ENCODE results near the gene MRPL22. TPM values are rescaled to one million over a fixed set of nuclear protein-coding genes. Genes with fewer than 3 reads are reported as not detected.
A peak's percentile ranks its signal among the peaks of the same experiment; 100 is the strongest.

MRPL22 gene
- total and polyA plus RNA-seq, 4 donors = 12.5 to 57.3 (median 20.9) TPM

DNA sequence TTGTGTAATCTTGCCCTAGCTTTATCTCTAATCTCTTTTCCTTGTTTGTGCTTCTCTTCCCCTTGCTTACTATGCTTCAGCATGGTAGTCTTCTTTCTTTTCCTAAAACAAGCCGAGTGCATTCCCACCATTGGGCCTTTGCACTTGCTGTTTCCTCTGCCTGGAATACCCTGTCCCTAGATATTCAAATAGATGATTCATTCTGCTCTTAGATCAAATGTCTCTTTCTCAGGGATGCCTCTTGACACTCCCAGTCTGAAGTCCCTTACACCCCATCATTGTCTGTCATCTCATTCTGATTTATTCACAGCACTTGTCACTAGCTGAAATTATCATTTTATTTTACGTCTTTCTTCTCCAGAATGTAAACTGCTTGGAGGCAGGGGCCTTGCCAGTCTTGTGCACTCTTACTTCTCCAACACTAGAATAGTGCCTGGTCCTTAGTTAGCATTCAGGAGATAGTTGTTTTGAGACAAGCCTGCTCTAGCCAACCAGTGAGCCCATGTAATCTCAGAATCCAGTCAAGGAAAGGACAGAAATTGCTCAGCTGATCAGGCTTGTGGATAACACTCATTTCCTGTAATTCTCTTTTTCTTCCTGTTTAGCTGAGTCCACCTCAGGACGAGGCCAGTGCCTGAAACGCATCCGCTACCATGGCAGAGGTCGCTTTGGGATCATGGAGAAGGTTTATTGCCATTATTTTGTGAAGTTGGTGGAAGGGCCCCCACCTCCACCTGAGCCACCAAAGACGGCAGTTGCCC, 25.4 kb downstream of the MRPL22 start:
- no peaks in the 10 kb centered on the region for H3K4me1 ChIP-seq (ENCODE audit: control insufficient read depth in 4 of 4, insufficient read depth in 4 of 4, low read length in 3 of 4)
- no peak for DNase-seq (ENCODE audit: low spot score)
- H3K36me3 ChIP-seq (ENCODE audit: control insufficient read depth in 4 of 4, insufficient read depth in 3 of 4, low read depth in 1 of 4, low read length in 3 of 4) = peaks cover 0 to 26% (median 20%) of the 10 kb centered on the region in 4 donors
- no peaks in the 10 kb centered on the region for H3K9me3 ChIP-seq (ENCODE audit: control insufficient read depth in 4 of 4, low read length in 3 of 4)
- no peak overlapping the region for H3K4me3 ChIP-seq (ENCODE audit: low read depth in 1 of 3, low read length in 3 of 3)
- WGBS = 89% methylated on average over 7 of the region's 7 CpGs
- no peak overlapping the region for H3K9ac ChIP-seq (ENCODE audit: low read depth in 1 of 2, low read length in 2 of 2)
- H3K27me3 ChIP-seq (ENCODE audit: control insufficient read depth in 4 of 4, insufficient read depth in 4 of 4, low read length in 3 of 4) = no peaks in the 10 kb centered on the region
- H3K27ac ChIP-seq (ENCODE audit: low read depth in 1 of 2, low read length in 2 of 2) = no peak overlapping the region
- TF ChIP-seq NR2F2 (IDR thresholded peaks at IDR 0.05) (peak; percentile 65), TAF1 (conservative IDR thresholded peaks at IDR 0.05) (no peak), GABPA (IDR thresholded peaks at IDR 0.05 in 1 of 2, conservative IDR thresholded peaks at IDR 0.05 in 1 of 2) (no peak)
- TF ChIP-seq, protein P1, sequence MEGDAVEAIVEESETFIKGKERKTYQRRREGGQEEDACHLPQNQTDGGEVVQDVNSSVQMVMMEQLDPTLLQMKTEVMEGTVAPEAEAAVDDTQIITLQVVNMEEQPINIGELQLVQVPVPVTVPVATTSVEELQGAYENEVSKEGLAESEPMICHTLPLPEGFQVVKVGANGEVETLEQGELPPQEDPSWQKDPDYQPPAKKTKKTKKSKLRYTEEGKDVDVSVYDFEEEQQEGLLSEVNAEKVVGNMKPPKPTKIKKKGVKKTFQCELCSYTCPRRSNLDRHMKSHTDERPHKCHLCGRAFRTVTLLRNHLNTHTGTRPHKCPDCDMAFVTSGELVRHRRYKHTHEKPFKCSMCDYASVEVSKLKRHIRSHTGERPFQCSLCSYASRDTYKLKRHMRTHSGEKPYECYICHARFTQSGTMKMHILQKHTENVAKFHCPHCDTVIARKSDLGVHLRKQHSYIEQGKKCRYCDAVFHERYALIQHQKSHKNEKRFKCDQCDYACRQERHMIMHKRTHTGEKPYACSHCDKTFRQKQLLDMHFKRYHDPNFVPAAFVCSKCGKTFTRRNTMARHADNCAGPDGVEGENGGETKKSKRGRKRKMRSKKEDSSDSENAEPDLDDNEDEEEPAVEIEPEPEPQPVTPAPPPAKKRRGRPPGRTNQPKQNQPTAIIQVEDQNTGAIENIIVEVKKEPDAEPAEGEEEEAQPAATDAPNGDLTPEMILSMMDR (IDR thresholded peaks at IDR 0.05; ENCODE audit: low read depth, low read length, missing input control) = no peak

DNA sequence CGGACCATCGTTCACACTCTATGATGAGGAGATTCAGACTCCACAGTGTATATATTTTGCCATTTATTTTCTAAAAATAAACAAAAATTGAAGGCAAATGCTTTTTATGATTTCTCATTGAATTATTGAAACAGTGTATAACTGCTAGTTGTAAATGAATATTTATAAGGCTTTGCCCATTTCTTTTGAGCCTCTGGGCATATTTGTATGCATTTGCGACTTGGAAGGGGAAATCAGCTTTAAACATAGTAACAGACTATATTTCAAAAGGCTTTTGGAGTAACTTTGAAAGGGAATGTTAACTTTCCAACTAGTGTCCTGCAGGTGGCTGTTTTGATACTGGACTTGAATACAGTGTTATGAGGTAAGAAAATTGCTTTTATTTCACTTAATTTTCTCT, 26.0 kb downstream of the MRPL22 start:
- no peak for DNase-seq (ENCODE audit: low spot score)
- Histone ChIP-seq H3K9me3 (ENCODE audit: control insufficient read depth in 4 of 4, low read length in 3 of 4) (no peaks in the 10 kb centered on the region), H3K4me3 (ENCODE audit: low read depth in 1 of 3, low read length in 3 of 3) (no peak overlapping the region), H3K27me3 (ENCODE audit: control insufficient read depth in 4 of 4, insufficient read depth in 4 of 4, low read length in 3 of 4) (no peaks in the 10 kb centered on the region), H3K27ac (ENCODE audit: low read depth in 1 of 2, low read length in 2 of 2) (no peak overlapping the region), H3K9ac (ENCODE audit: low read depth in 1 of 2, low read length in 2 of 2) (no peak overlapping the region), H3K4me1 (ENCODE audit: control insufficient read depth in 4 of 4, insufficient read depth in 4 of 4, low read length in 3 of 4) (no peaks in the 10 kb centered on the region), H3K36me3 (ENCODE audit: control insufficient read depth in 4 of 4, insufficient read depth in 3 of 4, low read depth in 1 of 4, low read length in 3 of 4) (peaks cover 0 to 23% (median 16%) of the 10 kb centered on the region in 4 donors)
- 90% methylated on average over 3 of the region's 3 CpGs for WGBS
- TF ChIP-seq, protein P2, sequence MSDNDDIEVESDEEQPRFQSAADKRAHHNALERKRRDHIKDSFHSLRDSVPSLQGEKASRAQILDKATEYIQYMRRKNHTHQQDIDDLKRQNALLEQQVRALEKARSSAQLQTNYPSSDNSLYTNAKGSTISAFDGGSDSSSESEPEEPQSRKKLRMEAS (IDR thresholded peaks at IDR 0.05) = no peak
- no peak for TF ChIP-seq HNF4A (conservative IDR thresholded peaks at IDR 0.05)
- TF ChIP-seq SP1 (IDR thresholded peaks at IDR 0.05) = no peak
- no peak for TF ChIP-seq FOXA2 (IDR thresholded peaks at IDR 0.05)
- TF ChIP-seq EGR1 (IDR thresholded peaks at IDR 0.05; ENCODE audit: low read depth in 2 of 2) = no peak
- TF ChIP-seq RXRA (IDR thresholded peaks at IDR 0.05) = no peak
- TF ChIP-seq, protein P3, sequence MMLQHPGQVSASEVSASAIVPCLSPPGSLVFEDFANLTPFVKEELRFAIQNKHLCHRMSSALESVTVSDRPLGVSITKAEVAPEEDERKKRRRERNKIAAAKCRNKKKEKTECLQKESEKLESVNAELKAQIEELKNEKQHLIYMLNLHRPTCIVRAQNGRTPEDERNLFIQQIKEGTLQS (IDR thresholded peaks at IDR 0.05) = no peak
- no peak for TF ChIP-seq HNF4G (IDR thresholded peaks at IDR 0.05)
- no peak for TF ChIP-seq FOXA1 (IDR thresholded peaks at IDR 0.05)
- no peak for TF ChIP-seq RAD21 (IDR thresholded peaks at IDR 0.05)
- no peak for TF ChIP-seq TAF1 (conservative IDR thresholded peaks at IDR 0.05)
- TF ChIP-seq, protein P4, sequence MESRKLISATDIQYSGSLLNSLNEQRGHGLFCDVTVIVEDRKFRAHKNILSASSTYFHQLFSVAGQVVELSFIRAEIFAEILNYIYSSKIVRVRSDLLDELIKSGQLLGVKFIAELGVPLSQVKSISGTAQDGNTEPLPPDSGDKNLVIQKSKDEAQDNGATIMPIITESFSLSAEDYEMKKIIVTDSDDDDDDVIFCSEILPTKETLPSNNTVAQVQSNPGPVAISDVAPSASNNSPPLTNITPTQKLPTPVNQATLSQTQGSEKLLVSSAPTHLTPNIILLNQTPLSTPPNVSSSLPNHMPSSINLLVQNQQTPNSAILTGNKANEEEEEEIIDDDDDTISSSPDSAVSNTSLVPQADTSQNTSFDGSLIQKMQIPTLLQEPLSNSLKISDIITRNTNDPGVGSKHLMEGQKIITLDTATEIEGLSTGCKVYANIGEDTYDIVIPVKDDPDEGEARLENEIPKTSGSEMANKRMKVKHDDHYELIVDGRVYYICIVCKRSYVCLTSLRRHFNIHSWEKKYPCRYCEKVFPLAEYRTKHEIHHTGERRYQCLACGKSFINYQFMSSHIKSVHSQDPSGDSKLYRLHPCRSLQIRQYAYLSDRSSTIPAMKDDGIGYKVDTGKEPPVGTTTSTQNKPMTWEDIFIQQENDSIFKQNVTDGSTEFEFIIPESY (IDR thresholded peaks at IDR 0.05) = no peak
- TF ChIP-seq, protein P1 (IDR thresholded peaks at IDR 0.05; ENCODE audit: low read depth, low read length, missing input control) = no peak
- no peak for TF ChIP-seq NR2F2 (IDR thresholded peaks at IDR 0.05)
- TF ChIP-seq GABPA (IDR thresholded peaks at IDR 0.05 in 1 of 2, conservative IDR thresholded peaks at IDR 0.05 in 1 of 2) = no peak
- TF ChIP-seq, protein P5, sequence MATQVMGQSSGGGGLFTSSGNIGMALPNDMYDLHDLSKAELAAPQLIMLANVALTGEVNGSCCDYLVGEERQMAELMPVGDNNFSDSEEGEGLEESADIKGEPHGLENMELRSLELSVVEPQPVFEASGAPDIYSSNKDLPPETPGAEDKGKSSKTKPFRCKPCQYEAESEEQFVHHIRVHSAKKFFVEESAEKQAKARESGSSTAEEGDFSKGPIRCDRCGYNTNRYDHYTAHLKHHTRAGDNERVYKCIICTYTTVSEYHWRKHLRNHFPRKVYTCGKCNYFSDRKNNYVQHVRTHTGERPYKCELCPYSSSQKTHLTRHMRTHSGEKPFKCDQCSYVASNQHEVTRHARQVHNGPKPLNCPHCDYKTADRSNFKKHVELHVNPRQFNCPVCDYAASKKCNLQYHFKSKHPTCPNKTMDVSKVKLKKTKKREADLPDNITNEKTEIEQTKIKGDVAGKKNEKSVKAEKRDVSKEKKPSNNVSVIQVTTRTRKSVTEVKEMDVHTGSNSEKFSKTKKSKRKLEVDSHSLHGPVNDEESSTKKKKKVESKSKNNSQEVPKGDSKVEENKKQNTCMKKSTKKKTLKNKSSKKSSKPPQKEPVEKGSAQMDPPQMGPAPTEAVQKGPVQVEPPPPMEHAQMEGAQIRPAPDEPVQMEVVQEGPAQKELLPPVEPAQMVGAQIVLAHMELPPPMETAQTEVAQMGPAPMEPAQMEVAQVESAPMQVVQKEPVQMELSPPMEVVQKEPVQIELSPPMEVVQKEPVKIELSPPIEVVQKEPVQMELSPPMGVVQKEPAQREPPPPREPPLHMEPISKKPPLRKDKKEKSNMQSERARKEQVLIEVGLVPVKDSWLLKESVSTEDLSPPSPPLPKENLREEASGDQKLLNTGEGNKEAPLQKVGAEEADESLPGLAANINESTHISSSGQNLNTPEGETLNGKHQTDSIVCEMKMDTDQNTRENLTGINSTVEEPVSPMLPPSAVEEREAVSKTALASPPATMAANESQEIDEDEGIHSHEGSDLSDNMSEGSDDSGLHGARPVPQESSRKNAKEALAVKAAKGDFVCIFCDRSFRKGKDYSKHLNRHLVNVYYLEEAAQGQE (IDR thresholded peaks at IDR 0.05) = no peak
- no peak for TF ChIP-seq YY1 (IDR thresholded peaks at IDR 0.05)
- TF ChIP-seq JUND (IDR thresholded peaks at IDR 0.05) = no peak

Data from liver (tissue), 9 donors.